Measurements from ENCODE around the gene PIM2. TPM values are rescaled to one million over a fixed set of nuclear protein-coding genes. Genes with fewer than 3 reads are reported as not detected.

Gene PIM2
- polyA plus RNA-seq, 1 of the 3 experiments (the other 2 are of a cell fraction), result 12.3 TPM

GRCh38 chrX:48927736-48928382, 9.0 kb upstream of the PIM2 start (continued):
- TF ChIP-seq PBX3 (IDR thresholded peaks at IDR 0.05) (no peak), FOXM1 (IDR thresholded peaks at IDR 0.05; ENCODE audit: low read depth) (no peak), GATA2 (CRISPR knock-in tag; IDR thresholded peaks at IDR 0.05) (no peak), FOXJ3 (CRISPR knock-in tag; IDR thresholded peaks at IDR 0.05) (no peak), RFX5 (IDR thresholded peaks at IDR 0.05; ENCODE audit: low read length) (no peak)

- peaks cover 19 to 55% of the 10 kb centered on the region in 2 experiments for H3K36me3 ChIP-seq (replicated peaks in 1 of 2; ENCODE audit: control insufficient read depth in 1 of 2, insufficient read depth in 2 of 2, low read length in 1 of 2)
- H3K9me2 ChIP-seq, result no peaks in the 10 kb centered on the region
- no peaks in the 10 kb centered on the region for H3F3A ChIP-seq (replicated peaks; ENCODE audit: insufficient read depth)
- POLR2A ChIA-PET, result no interaction called here
- H4K20me1 ChIP-seq (ENCODE audit: insufficient read depth), result no peaks in the 10 kb centered on the region
- H3K27ac ChIP-seq (ENCODE audit: low read depth in 2 of 2, low read length in 1 of 2), result no peak overlapping the region
- H3K4me3 ChIP-seq (ENCODE audit: low read depth in 2 of 2, low read length in 1 of 2), result no peak overlapping the region
- no peaks in the 10 kb centered on the region for H3K9me3 ChIP-seq
- 94% methylated on average over 5 of the region's 5 CpGs for WGBS (ENCODE audit: low lambda C conversion rate)
- no peaks in the 10 kb centered on the region for H3K4me1 ChIP-seq (ENCODE audit: control insufficient read depth in 1 of 2, insufficient read depth in 2 of 2, low read depth in 1 of 2, low read length in 1 of 2)
- no peak overlapping the region for H3K9ac ChIP-seq
- no peak overlapping the region for H2AFZ ChIP-seq (ENCODE audit: low read depth)
- H3K4me2 ChIP-seq, result no peak overlapping the region
- no peaks in the 10 kb centered on the region for H3K79me2 ChIP-seq (ENCODE audit: insufficient read depth)
- no peak for TF ChIP-seq USF2 (IDR thresholded peaks at IDR 0.05; ENCODE audit: borderline replicate concordance, low read depth, low read length)
- no peak for TF ChIP-seq ZBTB33 (IDR thresholded peaks at IDR 0.05; ENCODE audit: borderline replicate concordance, low read depth)
- TF ChIP-seq RFX5 (IDR thresholded peaks at IDR 0.05; ENCODE audit: low read length), result no peak
- TF ChIP-seq RXRA (IDR thresholded peaks at IDR 0.05; ENCODE audit: borderline replicate concordance, low read depth), result no peak
- no peak for TF ChIP-seq MAX (IDR thresholded peaks at IDR 0.05; ENCODE audit: low read depth)
- TF ChIP-seq MEF2A (IDR thresholded peaks at IDR 0.05; ENCODE audit: borderline replicate concordance, low read depth), result no peak
- no peak for TF ChIP-seq CTCF (IDR thresholded peaks at IDR 0.05)
- TF ChIP-seq GATA2 (CRISPR knock-in tag; IDR thresholded peaks at IDR 0.05), result no peak
- no peak for TF ChIP-seq CHD2 (IDR thresholded peaks at IDR 0.05; ENCODE audit: low read length, partially characterized antibody)
- no peak for DNase-seq
- no peaks in the 10 kb centered on the region for H3K27me3 ChIP-seq (ENCODE audit: insufficient read depth)
- CTCF ChIA-PET, result interaction anchor here (0.8 to 1.6 kb wide), 2 partner anchors 9 to 13 kb away, joined by 3 to 10 read pairs; no protein-coding TSS in a partner anchor
Observed at GRCh38 chrX:48927123-48927522, 8.3 kb upstream of the PIM2 start.
